Osteoblast (primary cell): ENCODE data around the gene TEX22. TPM values are rescaled to one million over a fixed set of nuclear protein-coding genes. Genes with fewer than 3 reads are reported as not detected.

ENCODE experiments used
- DNase-seq: peaks from one replicate; pipeline ENCODE4 v3.0.0; 2011; ENCODE audit warnings: low spot score, mixed read lengths; ENCODE audit not compliant: insufficient read length; ENCODE audit errors: missing footprints
- H2AFZ ChIP-seq: 2 replicates; pipeline ENCODE4 v1.6.0; 2011; ENCODE audit warnings: mild to moderate bottlenecking, low read length
- H3K27ac ChIP-seq: 2 replicates; pipeline ENCODE4 v1.5.1; 2011; ENCODE audit warnings: mild to moderate bottlenecking, low read depth, low read length, moderate library complexity
- H3K27me3 ChIP-seq: 2 replicates; pipeline ENCODE4 v1.6.0; 2012; ENCODE audit warnings: mild to moderate bottlenecking, control low read depth, inconsistent platforms, low read length, moderate library complexity; ENCODE audit not compliant: insufficient read depth
- H3K36me3 ChIP-seq: 2 replicates; pipeline ENCODE4 v1.5.1; 2011; ENCODE audit warnings: mild to moderate bottlenecking, low read length, control low read depth, moderate library complexity; ENCODE audit not compliant: insufficient read depth
- H3K4me1 ChIP-seq: 2 replicates; pipeline ENCODE4 v1.5.1; 2011; ENCODE audit warnings: mild to moderate bottlenecking, low read length, control low read depth, moderate library complexity; ENCODE audit not compliant: insufficient read depth
- H3K4me2 ChIP-seq: 2 replicates; pipeline ENCODE4 v1.6.0; 2011; ENCODE audit warnings: mild to moderate bottlenecking, low read length; ENCODE audit not compliant: insufficient read depth
- H3K4me3 ChIP-seq: fragments of 200-600 bp; sonication (generic); 3 replicates; pipeline ENCODE4 v1.5.1; 2012; ENCODE audit warnings: mild to moderate bottlenecking, low read length, inconsistent platforms; ENCODE audit not compliant: insufficient read depth
- H3K79me2 ChIP-seq: 2 replicates; pipeline ENCODE4 v1.6.0; 2012; ENCODE audit warnings: mild to moderate bottlenecking, low read length, control low read depth, inconsistent platforms; ENCODE audit not compliant: insufficient read depth
- H3K9me3 ChIP-seq: 2 replicates; pipeline ENCODE4 v1.5.1; 2011; ENCODE audit warnings: low read depth, low read length, control low read depth
- H4K20me1 ChIP-seq: 2 replicates; pipeline ENCODE4 v1.6.0; 2012; ENCODE audit warnings: mild to moderate bottlenecking, low read length, control low read depth; ENCODE audit not compliant: insufficient read depth
- total RNA-seq: library from RNA; depleted of rRNA; stranded (reverse); fragments of >200 nt; gene quantifications from 2 replicates; pipeline ENCODE4 v1.2.3, GENCODE V29; 2012
- TF ChIP-seq, protein P1 (sequence below): IDR thresholded peaks from 2 replicates; pipeline ENCODE4 v1.5.1; 2011; ENCODE audit warnings: mild to moderate bottlenecking, low read depth, low read length, moderate library complexity; ENCODE audit errors: extremely low read depth

Gene TEX22
- total RNA-seq, 1 donor, result under 0.01 TPM

GRCh38 chr14:105380756-105381155, 17.6 kb upstream of the TEX22 start:
- TF ChIP-seq, protein P1, sequence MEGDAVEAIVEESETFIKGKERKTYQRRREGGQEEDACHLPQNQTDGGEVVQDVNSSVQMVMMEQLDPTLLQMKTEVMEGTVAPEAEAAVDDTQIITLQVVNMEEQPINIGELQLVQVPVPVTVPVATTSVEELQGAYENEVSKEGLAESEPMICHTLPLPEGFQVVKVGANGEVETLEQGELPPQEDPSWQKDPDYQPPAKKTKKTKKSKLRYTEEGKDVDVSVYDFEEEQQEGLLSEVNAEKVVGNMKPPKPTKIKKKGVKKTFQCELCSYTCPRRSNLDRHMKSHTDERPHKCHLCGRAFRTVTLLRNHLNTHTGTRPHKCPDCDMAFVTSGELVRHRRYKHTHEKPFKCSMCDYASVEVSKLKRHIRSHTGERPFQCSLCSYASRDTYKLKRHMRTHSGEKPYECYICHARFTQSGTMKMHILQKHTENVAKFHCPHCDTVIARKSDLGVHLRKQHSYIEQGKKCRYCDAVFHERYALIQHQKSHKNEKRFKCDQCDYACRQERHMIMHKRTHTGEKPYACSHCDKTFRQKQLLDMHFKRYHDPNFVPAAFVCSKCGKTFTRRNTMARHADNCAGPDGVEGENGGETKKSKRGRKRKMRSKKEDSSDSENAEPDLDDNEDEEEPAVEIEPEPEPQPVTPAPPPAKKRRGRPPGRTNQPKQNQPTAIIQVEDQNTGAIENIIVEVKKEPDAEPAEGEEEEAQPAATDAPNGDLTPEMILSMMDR, result no peak
- Histone ChIP-seq H3K27ac (no peak overlapping the region), H3K9me3 (no peaks in the 10 kb centered on the region), H4K20me1 (no peaks in the 10 kb centered on the region), H3K79me2 (no peaks in the 10 kb centered on the region), H3K4me1 (no peaks in the 10 kb centered on the region), H3K27me3 (no peaks in the 10 kb centered on the region), H2AFZ (no peak overlapping the region), H3K36me3 (no peaks in the 10 kb centered on the region), H3K4me3 (no peak overlapping the region), H3K4me2 (no peak overlapping the region)
- DNase-seq, result no peak

- Histone ChIP-seq H3K36me3 (no peaks in the 10 kb centered on the region), H4K20me1 (no peaks in the 10 kb centered on the region), H3K4me3 (no peak overlapping the region), H3K27ac (no peak overlapping the region), H3K9me3 (no peaks in the 10 kb centered on the region), H3K27me3 (no peaks in the 10 kb centered on the region), H2AFZ (no peak overlapping the region), H3K4me2 (no peak overlapping the region), H3K79me2 (no peaks in the 10 kb centered on the region), H3K4me1 (no peaks in the 10 kb centered on the region)
- DNase-seq, result peak; percentile 80
- TF ChIP-seq, protein P1, result no peak
Observed at GRCh38 chr14:105381446-105382342, 16.6 kb upstream of the TEX22 start.

DNA sequence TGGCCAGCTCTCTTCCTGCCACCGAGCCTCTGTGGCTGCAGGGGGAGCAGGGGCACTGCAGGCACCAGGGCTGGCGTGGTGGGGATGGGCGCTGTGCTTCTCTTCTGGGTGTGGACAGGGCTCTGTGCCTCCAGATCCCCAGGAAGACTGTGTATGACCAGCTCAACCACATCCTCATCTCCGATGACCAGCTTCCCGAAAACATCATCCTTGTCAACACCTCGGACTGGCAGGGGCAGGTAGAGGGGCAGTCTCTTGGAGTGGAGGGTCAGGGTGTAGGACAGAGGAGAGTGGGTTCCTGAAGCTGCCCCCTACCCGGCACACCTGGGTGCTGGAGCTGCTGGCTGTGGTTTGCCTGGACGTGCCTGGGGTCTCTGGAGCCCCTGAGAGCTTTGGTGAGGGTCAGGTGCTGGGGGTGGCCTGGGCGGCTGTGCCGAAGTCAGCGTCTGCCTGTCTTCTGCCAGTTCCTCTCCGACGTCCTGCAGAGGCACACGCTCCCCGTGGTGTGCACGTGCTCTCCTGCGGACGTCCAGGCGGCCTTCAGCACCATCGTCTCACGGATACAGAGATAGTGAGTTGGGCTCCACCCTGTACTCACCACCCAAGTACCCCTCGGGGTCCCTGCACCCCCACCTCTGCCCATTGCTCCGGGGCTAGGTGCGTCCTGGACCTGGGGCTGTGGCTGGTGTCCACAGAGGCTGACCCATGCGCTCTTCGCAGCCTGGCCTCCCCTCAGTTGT, 15.8 kb upstream of the TEX22 start:
- no peaks in the 10 kb centered on the region for H3K27me3 ChIP-seq
- H3K36me3 ChIP-seq, result no peaks in the 10 kb centered on the region
- H3K4me2 ChIP-seq, result no peak overlapping the region
- H3K4me3 ChIP-seq, result no peak overlapping the region
- DNase-seq, result peak; percentile 76
- no peak overlapping the region for H3K27ac ChIP-seq
- H4K20me1 ChIP-seq, result no peaks in the 10 kb centered on the region
- no peak overlapping the region for H2AFZ ChIP-seq
- H3K9me3 ChIP-seq, result no peaks in the 10 kb centered on the region
- H3K79me2 ChIP-seq, result no peaks in the 10 kb centered on the region
- H3K4me1 ChIP-seq, result no peaks in the 10 kb centered on the region
- TF ChIP-seq, protein P1, result no peak
